Liver (tissue), 9 donors: Measurements from ENCODE around the gene ADCK1. TPM values are rescaled to one million over a fixed set of nuclear protein-coding genes. Genes with fewer than 3 reads are reported as not detected.

Source experiments
- DNase-seq: peaks from one replicate; pipeline ENCODE4 v3.0.0-alpha.2; 2017; ENCODE audit warnings: low spot score
- H3K27ac ChIP-seq, 2 donors: one replicate each; pipeline ENCODE4 v1.7.0; 2013; ENCODE audit warnings: inconsistent platforms in 2 of 2, low read length in 2 of 2, control low read depth in 1 of 2, low read depth in 1 of 2, mild to moderate bottlenecking in 1 of 2
- H3K27me3 ChIP-seq, 4 donors: one replicate each; pipeline versions ENCODE4 v1.6.1 to v1.7.0; 2013; ENCODE audit warnings: low read length in 3 of 4, inconsistent platforms in 1 of 4, mild to moderate bottlenecking in 1 of 4, moderate library complexity in 1 of 4; ENCODE audit not compliant: control insufficient read depth in 4 of 4, insufficient read depth in 4 of 4
- H3K36me3 ChIP-seq, 4 donors: one replicate each; pipeline versions ENCODE4 v1.6.1 to v1.7.0; 2013; ENCODE audit warnings: low read length in 3 of 4, mild to moderate bottlenecking in 3 of 4, low read depth in 1 of 4, moderate library complexity in 1 of 4; ENCODE audit not compliant: control insufficient read depth in 4 of 4, insufficient read depth in 3 of 4
- H3K4me1 ChIP-seq, 4 donors: one replicate each; pipeline versions ENCODE4 v1.6.1 to v1.7.0; 2013; ENCODE audit warnings: low read length in 3 of 4, mild to moderate bottlenecking in 3 of 4, moderate library complexity in 1 of 4; ENCODE audit not compliant: control insufficient read depth in 4 of 4, insufficient read depth in 4 of 4
- H3K4me3 ChIP-seq, 3 donors: one replicate each; pipeline versions ENCODE4 v1.6.1 to v1.7.0; 2013; ENCODE audit warnings: low read length in 3 of 3, control low read depth in 1 of 3, low read depth in 1 of 3, mild to moderate bottlenecking in 1 of 3
- H3K9ac ChIP-seq, 2 donors: one replicate each; pipeline ENCODE4 v1.7.0; 2013; ENCODE audit warnings: low read length in 2 of 2, mild to moderate bottlenecking in 2 of 2, moderate library complexity in 2 of 2, control low read depth in 1 of 2, low read depth in 1 of 2
- H3K9me3 ChIP-seq, 4 donors: one replicate each; pipeline versions ENCODE4 v1.6.1 to v1.7.0; 2013; ENCODE audit warnings: low read length in 3 of 4; ENCODE audit not compliant: control insufficient read depth in 4 of 4
- CTCF ChIP-seq: fragments of 150-350 bp; IDR thresholded peaks from 2 replicates; pipeline ENCODE4 v1.5.1; 2017; ENCODE audit warnings: improper control_type of control experiment, low read depth, low read length; ENCODE audit not compliant: missing input control
- EGR1 ChIP-seq, 2 donors: IDR thresholded peaks; 2 replicates each; pipeline ENCODE4 v1.6.1; 2016 to 2018; ENCODE audit warnings: antibody characterized with exemption in 2 of 2, low read depth in 2 of 2
- FOXA1 ChIP-seq: IDR thresholded peaks from 2 replicates; pipeline ENCODE4 v1.6.1; 2016; ENCODE audit warnings: antibody characterized with exemption
- FOXA2 ChIP-seq: IDR thresholded peaks from 2 replicates; pipeline ENCODE4 v1.6.1; 2016; ENCODE audit warnings: antibody characterized with exemption
- GABPA ChIP-seq, 2 donors: IDR thresholded peaks in 1 of 2; conservative IDR thresholded peaks in 1 of 2; 2 replicates each; pipeline ENCODE4 v1.6.1; 2016; ENCODE audit warnings: antibody characterized with exemption in 2 of 2, mild to moderate bottlenecking in 1 of 2, moderate library complexity in 1 of 2
- HNF4A ChIP-seq, 2 donors: conservative IDR thresholded peaks; 2 replicates each; pipeline ENCODE4 v1.6.1; 2016; ENCODE audit warnings: antibody characterized with exemption in 2 of 2, mild to moderate bottlenecking in 2 of 2
- HNF4G ChIP-seq: IDR thresholded peaks from 2 replicates; pipeline ENCODE4 v1.6.1; 2016; ENCODE audit warnings: antibody characterized with exemption
- JUND ChIP-seq, 2 donors: IDR thresholded peaks; 2 replicates each; pipeline ENCODE4 v1.6.1; 2016; ENCODE audit warnings: antibody characterized with exemption in 2 of 2
- MAX ChIP-seq: IDR thresholded peaks from 2 replicates; pipeline ENCODE4 v1.6.1; 2016; ENCODE audit warnings: antibody characterized with exemption
- NR2F2 ChIP-seq: IDR thresholded peaks from 2 replicates; pipeline ENCODE4 v1.6.1; 2016; ENCODE audit warnings: antibody characterized with exemption
- REST ChIP-seq: IDR thresholded peaks from 2 replicates; pipeline ENCODE4 v1.6.1; 2016; ENCODE audit warnings: antibody characterized with exemption, mild to moderate bottlenecking
- RXRA ChIP-seq, 2 donors: IDR thresholded peaks; 2 replicates each; pipeline ENCODE4 v1.6.1; 2017 to 2018; ENCODE audit warnings: antibody characterized with exemption in 2 of 2, mild to moderate bottlenecking in 1 of 2
- SP1 ChIP-seq: IDR thresholded peaks from 2 replicates; pipeline ENCODE4 v1.6.1; 2018; ENCODE audit warnings: antibody characterized with exemption, mild to moderate bottlenecking
- TAF1 ChIP-seq: conservative IDR thresholded peaks from 2 replicates; pipeline ENCODE4 v1.6.1; 2016; ENCODE audit warnings: antibody characterized with exemption, mild to moderate bottlenecking
- YY1 ChIP-seq: IDR thresholded peaks from 2 replicates; pipeline ENCODE4 v1.6.1; 2016; ENCODE audit warnings: antibody characterized with exemption, mild to moderate bottlenecking
- WGBS: extraction: QIAGEN DNeasy Blood & Tissue Kit; methylation state at CpG from one replicate; pipeline ENCODE4 v1.1.7; 2013; 5-methylcytosine and 5-hydroxymethylcytosine counted together
- polyA plus RNA-seq, 2 donors: library from polyadenylated mRNA; stranded (reverse) in 1 of 2; unstranded in 1 of 2; fragments of 200-250 nt in 1 of 2; fragments of >200 nt in 1 of 2; fragmentation: Nextera tagmentation in 1 of 2; extraction: Ambion mirVana in 1 of 2; gene quantifications; one replicate each; pipeline versions ENCODE4 v1.2.1 to v1.2.3, GENCODE V29; 2013 to 2015
- total RNA-seq, 2 donors: library from RNA; depleted of rRNA; stranded (reverse); fragments of >200 nt; gene quantifications; one replicate each; pipeline ENCODE4 v1.2.3, GENCODE V29; 2014
- donor health status: healthy.
- donor health status: healthy.
- donor health status: healthy.
- donor health status: healthy.
- donor health status: healthy.

ADCK1 gene
- total and polyA plus RNA-seq, 4 donors: 4.0 to 4.9 (median 4.4) TPM

GRCh38 chr14:77822741-77823140 is 22.8 kb downstream of the ADCK1 start:
- Histone ChIP-seq H3K9me3 (no peaks in the 10 kb centered on the region), H3K4me3 (no peak overlapping the region), H3K27me3 (no peaks in the 10 kb centered on the region), H3K4me1 (no peaks in the 10 kb centered on the region), H3K36me3 (peaks cover 2 to 19% (median 10%) of the 10 kb centered on the region in 4 donors), H3K27ac (no peak overlapping the region), H3K9ac (no peak overlapping the region)
- 88% methylated on average over 3 of the region's 3 CpGs for WGBS
- no peak for DNase-seq
- TF ChIP-seq CTCF: no peak
- no peak for TF ChIP-seq HNF4A (conservative IDR thresholded peaks at IDR 0.05)
- no peak for TF ChIP-seq FOXA2
- TF ChIP-seq HNF4G: no peak
- TF ChIP-seq GABPA (IDR thresholded peaks at IDR 0.05 in 1 of 2, conservative IDR thresholded peaks at IDR 0.05 in 1 of 2): no peak
- TF ChIP-seq SP1: no peak
- no peak for TF ChIP-seq FOXA1
- no peak for TF ChIP-seq NR2F2
- TF ChIP-seq JUND (IDR thresholded peaks at IDR 0.05): no peak
- TF ChIP-seq TAF1: no peak
- TF ChIP-seq YY1: no peak
- no peak for TF ChIP-seq EGR1 (IDR thresholded peaks at IDR 0.05; ENCODE audit: low read depth in 2 of 2)
- no peak for TF ChIP-seq REST
- no peak for TF ChIP-seq MAX

GRCh38 chr14:77823378-77823777 is 23.5 kb downstream of the ADCK1 start:
- Histone ChIP-seq H3K4me1 (no peaks in the 10 kb centered on the region), H3K4me3 (no peak overlapping the region), H3K36me3 (peaks cover 2 to 19% (median 10%) of the 10 kb centered on the region in 4 donors), H3K27ac (no peak overlapping the region), H3K9ac (no peak overlapping the region), H3K9me3 (no peaks in the 10 kb centered on the region), H3K27me3 (no peaks in the 10 kb centered on the region)
- 96% methylated on average over 3 of the region's 3 CpGs for WGBS
- TF ChIP-seq RXRA (IDR thresholded peaks at IDR 0.05) (no peak), MAX (no peak), FOXA1 (no peak), JUND (IDR thresholded peaks at IDR 0.05) (no peak)
- no peak for DNase-seq
